Erythroblast (primary cell): Measurements from ENCODE around the gene STK10.
A peak's percentile ranks its signal among the peaks of the same experiment; 100 is the strongest.
"Not testable (repeated sequence)": the region's sequence is repeated elsewhere in the genome, so short reads cannot be mapped to it uniquely, and the experiment has no call there.

Source experiments
- DNase-seq, 2 experiments: peaks; one replicate each; lab custom pipeline; 2025; lab: John Stamatoyannopoulos, UW
- GATA1 ChIP-seq: IDR thresholded peaks from 2 replicates; pipeline ENCODE4 v1.6.1; 2011; ENCODE audit warnings: low read depth, mild to moderate bottlenecking, control low read depth, low read length, moderate library complexity
- POLR2A ChIP-seq: IDR thresholded peaks from 2 replicates; pipeline ENCODE4 v1.6.1; 2011; ENCODE audit warnings: mild to moderate bottlenecking, low read length

Gene STK10

DNA sequence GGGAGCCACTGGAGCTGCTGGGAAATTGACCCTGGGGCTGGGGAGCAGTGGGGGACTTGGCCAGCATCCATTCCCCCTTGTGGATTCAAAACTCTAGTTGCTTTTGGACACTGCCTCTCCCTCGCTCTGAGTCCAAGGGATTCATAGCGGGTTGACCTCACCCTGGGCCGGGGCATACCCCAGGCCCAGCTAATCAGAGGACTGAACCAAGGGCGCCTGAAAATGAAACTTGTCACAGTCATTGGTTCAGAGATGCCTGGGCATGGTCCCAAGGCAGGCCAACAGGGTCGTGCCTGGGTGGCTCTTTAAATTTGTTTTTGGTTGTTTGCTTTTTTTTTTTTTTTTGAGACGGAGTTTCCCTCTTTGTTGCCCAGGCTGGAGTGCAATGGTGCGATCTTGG, 22.6 kb downstream of the STK10 start:
- DNase-seq: no peak
- TF ChIP-seq GATA1: no peak
- no peak for TF ChIP-seq POLR2A

DNA sequence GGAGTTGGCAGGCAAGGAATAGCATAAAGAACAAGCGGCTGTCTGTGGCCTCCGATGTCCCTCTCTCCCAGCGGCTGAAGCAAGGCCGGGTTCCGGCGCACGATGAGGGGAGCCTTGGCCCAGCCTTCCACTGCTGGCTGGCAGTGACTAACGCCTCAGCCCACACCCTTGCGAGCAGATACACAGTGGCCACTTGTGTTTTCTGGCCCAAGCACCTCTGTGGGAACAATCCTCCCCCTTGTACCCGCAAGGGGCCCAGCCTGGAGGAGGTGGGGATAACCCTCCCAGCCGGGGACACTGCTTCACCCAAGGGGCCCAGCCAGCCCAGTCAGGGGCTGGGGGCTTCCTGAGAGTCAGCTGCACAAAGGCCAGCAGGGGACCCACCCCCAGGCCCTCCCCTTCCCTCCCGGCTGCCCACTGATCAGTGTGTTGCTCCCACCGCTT, 23.2 kb downstream of the STK10 start:
- DNase-seq: no peak
- TF ChIP-seq GATA1: no peak
- TF ChIP-seq POLR2A: no peak

DNA sequence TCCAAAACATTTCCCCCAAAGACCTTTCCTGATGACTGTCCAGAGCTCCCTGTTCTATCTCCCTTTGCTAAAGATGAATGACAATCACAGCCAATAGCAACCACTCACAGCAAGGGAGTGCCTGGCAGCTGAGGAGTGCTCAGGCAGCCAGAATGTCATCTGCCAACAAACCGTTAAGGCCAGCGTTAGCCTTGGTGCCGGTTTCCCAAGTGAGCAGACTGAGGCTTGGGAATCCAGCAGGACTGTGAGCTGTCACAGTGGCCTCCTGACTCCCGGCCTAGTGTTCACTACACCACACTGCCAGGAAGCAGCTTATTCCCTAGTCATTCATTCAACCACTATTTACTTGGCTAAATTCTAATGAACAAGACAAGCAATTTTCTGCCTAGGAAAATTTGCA, 24.7 kb downstream of the STK10 start:
- no peak for TF ChIP-seq GATA1
- no peak for DNase-seq

DNA sequence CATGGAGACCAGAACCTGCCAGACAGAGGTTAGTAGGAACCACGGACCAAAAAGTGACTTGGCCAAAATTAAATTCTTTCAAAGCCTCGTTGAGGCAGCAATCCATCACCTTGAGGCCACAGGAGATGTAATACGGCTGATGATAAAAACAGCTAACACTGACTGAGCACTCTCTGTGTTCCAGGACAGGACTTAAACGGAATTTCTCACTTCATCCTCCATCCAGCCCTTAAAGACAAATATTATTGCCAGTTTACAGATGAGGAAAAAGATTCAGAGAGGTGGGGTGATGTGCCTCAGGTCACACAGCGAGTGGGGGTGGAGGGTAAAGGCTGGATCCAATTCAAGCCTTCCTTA, 25.1 kb downstream of the STK10 start:
- no peak for TF ChIP-seq GATA1
- TF ChIP-seq POLR2A: no peak
- no peak for DNase-seq

DNA sequence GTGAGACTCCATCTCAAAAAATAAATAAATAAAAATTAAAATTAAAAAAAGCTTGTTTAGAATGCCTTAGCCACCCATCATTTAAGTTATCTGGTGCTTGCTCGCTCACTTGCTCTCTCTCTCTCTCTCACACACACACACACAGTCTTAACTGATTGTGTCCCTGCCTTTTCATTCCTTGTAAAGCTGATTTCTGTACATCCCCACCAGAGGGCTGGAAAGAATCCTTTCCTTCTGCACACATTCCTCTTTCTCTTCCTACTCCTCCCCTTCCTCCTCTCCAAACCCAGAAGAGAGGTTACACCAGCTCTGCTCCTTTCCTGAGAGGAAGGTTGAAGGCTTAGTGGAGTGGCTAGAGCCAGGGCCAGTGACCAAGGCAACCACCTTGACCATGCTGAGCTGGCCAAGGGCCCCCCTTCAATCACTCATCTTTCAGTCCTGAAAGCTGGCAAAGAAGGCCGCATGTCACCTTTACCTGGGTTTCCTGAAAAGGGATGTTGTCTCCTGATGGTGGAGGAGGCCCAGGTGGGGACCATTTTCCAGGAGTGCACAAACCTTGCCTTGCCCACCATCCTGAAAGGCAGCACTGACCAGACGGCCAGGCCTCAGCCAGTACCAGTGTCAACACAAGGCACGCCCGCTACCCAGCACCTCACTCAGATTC, 25.6 kb downstream of the STK10 start:
- DNase-seq: peak; percentile 40 to 52
- TF ChIP-seq POLR2A: no peak
- TF ChIP-seq GATA1: no peak

DNA sequence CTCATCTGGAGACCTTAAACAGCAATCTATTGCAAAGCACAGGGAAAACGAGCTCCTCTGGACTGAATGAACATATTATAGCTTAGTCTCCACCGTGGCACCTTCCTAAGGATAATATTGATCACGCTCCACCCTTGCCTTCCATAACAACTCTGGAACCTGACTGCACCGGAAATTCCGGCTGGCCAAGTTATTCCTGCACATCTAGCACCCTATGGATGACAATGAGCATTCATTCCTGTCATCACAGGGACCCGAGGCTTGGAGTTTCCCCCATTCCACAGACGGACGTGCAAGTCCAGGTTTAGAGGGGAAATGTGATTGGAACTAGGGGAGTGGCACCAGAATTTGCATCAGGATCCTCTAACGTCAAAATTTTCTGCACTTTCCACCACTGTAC, 27.5 kb downstream of the STK10 start:
- TF ChIP-seq POLR2A (no peak), GATA1 (no peak)
- no peak for DNase-seq

DNA sequence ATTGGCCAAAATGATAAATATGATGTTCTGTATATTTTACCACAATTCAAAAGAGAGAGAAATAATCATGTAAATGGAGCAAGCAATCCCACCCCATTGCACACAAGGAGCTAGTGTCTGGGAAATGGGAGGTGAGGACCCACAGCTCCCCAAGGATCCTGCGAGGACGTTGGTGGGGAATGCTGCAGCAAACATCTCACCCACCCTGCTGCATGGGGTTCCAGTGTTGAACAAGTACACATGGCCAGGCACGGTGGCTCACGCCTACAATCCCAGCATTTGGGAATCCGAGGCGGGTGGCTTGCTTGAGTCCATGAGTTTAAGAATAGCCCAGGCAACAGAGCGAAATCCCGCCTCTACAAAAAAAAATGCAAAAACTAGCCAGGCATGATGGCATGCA, 29.0 kb downstream of the STK10 start:
- TF ChIP-seq POLR2A: no peak
- no peak for TF ChIP-seq GATA1
- DNase-seq: no peak

DNA sequence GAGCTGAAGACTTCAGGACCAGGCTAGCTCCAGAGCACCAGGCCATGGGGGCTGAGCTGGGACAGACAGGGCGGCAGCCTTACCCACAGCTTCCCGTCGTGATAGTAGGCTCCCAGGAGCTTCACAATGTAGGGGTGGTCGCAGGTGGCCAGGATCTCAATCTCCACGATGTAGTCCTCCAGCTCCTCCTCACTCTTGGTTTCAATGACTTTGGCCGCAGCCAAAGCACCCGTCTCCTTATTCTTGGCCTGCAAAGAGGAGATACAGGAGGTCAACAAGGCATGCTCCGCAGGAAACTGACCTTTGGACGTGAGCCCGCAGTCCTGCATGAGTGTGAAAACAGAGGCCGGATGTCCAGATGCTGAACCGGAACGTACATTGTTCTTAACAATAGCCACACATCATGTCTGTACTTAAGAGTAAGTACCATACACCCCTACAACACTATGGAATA, 31.5 kb downstream of the STK10 start:
- TF ChIP-seq GATA1 (no peak), POLR2A (no peak)
- no peak for DNase-seq

DNA sequence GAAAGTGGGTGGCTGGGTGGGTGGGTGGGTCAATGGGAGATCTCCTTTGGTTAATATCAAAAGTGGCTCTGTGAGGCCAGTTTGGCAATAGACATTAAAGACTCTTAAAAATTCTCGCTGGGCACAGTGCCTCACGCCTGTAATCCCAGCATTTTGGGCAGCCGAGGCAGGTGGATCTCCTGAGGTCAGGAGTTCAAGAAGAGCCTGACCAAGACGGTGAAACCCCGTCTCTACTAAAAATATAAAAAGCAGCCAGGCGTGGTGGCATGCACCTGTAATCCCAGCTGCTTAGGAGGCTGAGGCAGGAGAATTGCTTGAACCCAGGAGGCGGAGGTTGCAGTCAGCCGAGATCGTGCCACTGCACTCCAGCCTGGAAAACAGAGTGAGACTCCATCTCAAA, 32.9 kb downstream of the STK10 start:
- DNase-seq: not testable (repeated sequence)

DNA sequence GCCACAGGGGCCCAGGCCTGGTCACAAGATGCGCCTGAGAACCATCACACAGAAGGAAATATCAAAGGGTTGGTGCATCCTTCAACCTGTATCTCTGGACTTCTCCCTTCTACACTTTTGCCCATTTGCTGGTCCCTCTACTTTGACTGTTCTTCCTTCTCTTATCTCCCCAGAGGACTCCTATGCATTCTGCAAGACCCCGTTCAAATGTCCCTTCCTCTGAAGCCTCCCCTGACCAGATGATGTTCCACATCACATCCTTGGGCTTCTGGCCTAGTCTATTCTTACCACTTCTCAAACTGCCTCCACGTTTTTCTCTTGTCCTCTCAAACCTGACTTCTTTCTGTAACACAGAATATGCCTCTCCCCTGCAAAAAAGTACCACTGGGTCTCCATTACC, 34.3 kb downstream of the STK10 start:
- no peak for DNase-seq
- TF ChIP-seq GATA1 (no peak), POLR2A (no peak)

DNA sequence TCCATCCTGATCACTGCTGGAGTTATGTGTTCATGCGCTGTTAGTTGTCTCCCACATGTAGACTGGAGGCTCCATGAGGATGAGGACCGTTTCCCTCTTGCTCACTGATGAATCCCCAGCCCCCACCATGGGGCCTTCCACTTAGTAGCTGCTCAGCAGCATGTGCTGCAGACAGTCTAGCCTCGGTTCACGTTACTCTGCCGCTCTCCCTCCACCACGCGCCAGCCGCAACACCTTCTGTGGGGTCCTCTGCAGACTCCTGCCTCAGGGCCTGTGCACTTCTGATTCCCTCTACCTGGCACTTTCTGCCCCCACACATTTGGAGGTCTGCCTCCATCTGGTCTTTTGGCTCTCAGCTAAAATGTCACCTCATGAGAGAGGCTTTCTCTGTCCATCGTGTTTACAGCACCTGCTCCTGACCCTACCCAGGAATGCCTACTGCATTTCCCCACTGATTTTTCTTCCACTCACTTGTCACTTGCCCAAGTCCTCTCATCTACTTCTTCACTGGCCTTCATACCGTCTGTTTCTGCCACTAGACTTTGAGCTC, 36.3 kb downstream of the STK10 start:
- no peak for DNase-seq
- TF ChIP-seq POLR2A (no peak), GATA1 (no peak)

DNA sequence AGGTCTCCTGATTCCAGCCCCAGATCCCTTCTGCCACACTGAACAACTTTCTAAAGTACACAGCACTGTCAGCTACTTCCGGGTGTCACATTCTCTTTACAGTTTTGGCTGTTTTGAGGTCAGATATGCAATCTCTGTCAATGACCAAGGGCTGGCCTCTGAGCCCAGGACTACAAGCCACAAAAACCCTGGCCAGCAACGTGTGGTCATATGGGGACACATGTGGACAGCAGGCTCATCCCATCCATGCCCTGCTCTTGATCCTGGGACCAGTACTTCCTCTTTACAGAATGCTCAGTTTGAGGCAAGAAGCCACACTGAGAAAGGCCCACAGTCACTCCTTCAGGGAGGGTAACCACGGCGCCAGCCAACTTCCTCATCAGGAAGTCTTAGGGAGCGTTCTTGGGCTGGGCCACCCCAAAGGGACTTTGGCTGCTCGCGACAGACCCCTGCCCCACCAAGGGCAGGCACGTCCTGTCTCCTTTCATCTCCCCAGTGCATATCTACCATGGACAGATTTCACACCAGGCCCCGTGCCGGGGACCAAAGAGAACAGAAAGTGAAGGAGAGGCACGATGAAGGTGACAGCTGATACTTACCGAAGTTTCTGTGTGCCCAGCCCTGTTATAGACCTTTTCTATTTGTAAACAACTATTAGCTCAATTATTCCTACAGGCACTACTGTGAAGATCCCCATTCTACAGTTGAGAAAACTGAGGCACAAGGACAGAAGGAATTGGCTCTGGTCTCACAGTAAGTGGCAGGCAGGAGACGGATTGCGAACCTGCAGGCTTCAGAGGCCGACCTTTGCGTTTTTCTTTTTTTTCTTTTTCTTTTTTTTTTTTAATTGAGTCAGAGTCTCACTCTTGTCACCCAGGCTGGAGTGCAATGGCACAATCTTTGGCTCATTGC, 37.3 kb downstream of the STK10 start:
- TF ChIP-seq GATA1 (no peak), POLR2A (no peak)
- DNase-seq: peak; percentile 55 to 61

DNA sequence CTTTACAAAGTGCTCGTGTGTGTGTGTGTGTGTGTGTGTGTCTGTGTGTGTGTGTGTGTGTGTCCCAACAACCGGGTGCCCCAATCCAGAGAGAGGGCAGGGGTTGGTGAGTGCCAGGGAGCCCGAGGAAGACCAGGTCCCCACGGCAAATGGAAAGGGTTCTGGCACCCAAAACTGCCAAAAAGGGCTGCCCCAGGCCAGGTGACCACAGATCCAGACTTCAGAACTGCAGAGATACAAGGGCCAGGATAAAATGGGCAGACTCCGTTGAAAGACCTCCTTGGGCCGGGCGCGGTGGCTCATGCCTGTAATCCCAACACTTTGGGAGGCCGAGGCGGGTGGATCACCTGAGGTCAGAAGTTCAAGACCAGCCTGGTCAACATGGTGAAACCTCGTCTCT, 38.5 kb downstream of the STK10 start:
- DNase-seq: not testable (repeated sequence)

DNA sequence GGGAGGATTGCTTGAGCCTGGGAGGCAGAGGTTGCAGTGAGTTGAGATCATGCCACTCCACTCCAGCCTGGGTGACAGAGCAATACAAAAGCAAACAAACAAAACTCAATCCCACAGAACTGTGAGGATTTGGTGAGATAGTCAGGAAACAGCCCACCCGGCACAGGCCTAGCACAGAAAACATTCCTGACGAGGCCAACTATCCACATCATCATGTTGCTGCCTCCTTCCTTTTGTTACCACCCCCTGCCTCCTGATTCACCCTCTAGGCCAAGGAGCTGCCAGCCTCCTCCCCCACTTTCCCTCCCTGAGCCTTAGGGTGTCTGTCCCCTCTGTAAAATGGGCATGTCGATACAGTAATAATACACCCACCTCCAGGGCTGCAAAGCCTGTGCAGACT, 39.0 kb downstream of the STK10 start:
- no peak for DNase-seq
- TF ChIP-seq GATA1 (no peak), POLR2A (no peak)
